ENCODE results near the gene GRK4. TPM values are rescaled to one million over a fixed set of nuclear protein-coding genes. Genes with fewer than 3 reads are reported as not detected.

GRK4 gene
- total RNA-seq, 1 experiment from 2014 or later = 3.7 TPM

DNA sequence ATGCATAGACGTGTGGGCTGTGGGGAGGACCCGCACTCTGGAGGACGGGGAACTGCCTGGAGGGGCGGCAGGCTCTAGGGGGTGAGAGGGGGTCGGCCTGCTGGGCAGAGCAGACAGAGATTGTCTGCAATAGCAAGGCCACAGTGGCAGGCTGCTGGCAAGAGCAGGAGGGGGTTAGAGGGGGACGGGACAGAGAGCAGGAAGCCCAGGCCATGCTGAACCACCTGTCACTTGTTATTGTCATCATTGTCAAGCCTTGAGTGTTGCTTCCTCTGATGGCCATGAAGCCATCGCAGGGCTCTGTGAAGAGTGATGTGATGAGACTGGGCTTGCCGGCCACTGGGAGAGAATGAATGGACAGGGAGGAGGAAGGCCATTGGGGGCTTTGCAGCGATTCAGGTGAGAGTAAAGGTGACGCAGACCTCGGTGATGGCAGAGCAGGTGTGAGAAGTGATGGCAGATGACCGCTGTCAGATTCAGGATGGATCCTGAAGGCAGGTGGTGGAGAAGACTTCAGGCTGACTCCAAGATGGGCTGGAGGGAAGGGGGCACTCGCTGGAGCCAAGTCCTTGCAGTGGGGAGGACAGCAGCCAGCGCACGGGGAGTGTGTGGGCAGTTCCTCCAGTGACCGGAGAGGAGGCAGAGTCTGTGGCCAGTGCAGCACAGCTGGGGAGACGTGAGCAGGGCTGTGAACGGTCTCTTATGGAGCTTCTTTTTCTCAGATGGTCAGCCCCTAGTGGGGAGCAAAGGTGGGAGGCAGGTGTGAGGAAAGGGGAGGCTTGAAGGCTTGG, 67.4 kb downstream of the GRK4 start:
- Histone ChIP-seq H3K36me3 (ENCODE audit: low read depth, low read length) (no peaks in the 10 kb centered on the region), H3K27me3 (ENCODE audit: low read length) (no peaks in the 10 kb centered on the region), H3K9me2 (replicated peaks; ENCODE audit: low read length) (no peaks in the 10 kb centered on the region), H3K4me3 (ENCODE audit: low read length) (no peak overlapping the region), H4K20me1 (ENCODE audit: low read length) (no peaks in the 10 kb centered on the region), H3K9me3 (ENCODE audit: low read length) (no peaks in the 10 kb centered on the region), H2AFZ (ENCODE audit: low read length) (no peak overlapping the region), H3F3A (ENCODE audit: low read length, unreplicated experiment) (no peaks in the 10 kb centered on the region), H3K27ac (ENCODE audit: low read length) (no peak overlapping the region), H3K4me1 (ENCODE audit: insufficient read depth, low read length) (no peaks in the 10 kb centered on the region), H3K79me2 (ENCODE audit: low read length) (no peaks in the 10 kb centered on the region), H3K9ac (ENCODE audit: low read length) (no peak overlapping the region), H3K4me2 (ENCODE audit: low read length) (no peak overlapping the region)
- intact Hi-C loops (cut with micrococcal nuclease) = no loop called here
- DNase-seq (no peak), ATAC-seq (no peak)
- ChIA-PET POLR2A (ENCODE audit: unreplicated experiment) (no interaction called here), CTCF (interaction anchor here (0.6 kb wide), 1 partner anchor 54 kb away, joined by 3 read pairs; no protein-coding TSS in a partner anchor)
- no peak for TF ChIP-seq EZH2phosphoT487 (IDR thresholded peaks at IDR 0.05; ENCODE audit: borderline replicate concordance, low read length)
- no peak for TF ChIP-seq EZH2 (IDR thresholded peaks at IDR 0.05; ENCODE audit: low read length, unreplicated experiment)
- TF ChIP-seq, protein P1, sequence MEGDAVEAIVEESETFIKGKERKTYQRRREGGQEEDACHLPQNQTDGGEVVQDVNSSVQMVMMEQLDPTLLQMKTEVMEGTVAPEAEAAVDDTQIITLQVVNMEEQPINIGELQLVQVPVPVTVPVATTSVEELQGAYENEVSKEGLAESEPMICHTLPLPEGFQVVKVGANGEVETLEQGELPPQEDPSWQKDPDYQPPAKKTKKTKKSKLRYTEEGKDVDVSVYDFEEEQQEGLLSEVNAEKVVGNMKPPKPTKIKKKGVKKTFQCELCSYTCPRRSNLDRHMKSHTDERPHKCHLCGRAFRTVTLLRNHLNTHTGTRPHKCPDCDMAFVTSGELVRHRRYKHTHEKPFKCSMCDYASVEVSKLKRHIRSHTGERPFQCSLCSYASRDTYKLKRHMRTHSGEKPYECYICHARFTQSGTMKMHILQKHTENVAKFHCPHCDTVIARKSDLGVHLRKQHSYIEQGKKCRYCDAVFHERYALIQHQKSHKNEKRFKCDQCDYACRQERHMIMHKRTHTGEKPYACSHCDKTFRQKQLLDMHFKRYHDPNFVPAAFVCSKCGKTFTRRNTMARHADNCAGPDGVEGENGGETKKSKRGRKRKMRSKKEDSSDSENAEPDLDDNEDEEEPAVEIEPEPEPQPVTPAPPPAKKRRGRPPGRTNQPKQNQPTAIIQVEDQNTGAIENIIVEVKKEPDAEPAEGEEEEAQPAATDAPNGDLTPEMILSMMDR (conservative IDR thresholded peaks at IDR 0.05; ENCODE audit: low read depth, low read length) = no peak
- BruUV-seq (replicated peaks) = no TSS peak

- Histone ChIP-seq H3K27me3 (ENCODE audit: low read length) (no peaks in the 10 kb centered on the region), H3K79me2 (ENCODE audit: low read length) (no peaks in the 10 kb centered on the region), H3K27ac (ENCODE audit: low read length) (no peak overlapping the region), H3K9me3 (ENCODE audit: low read length) (no peaks in the 10 kb centered on the region), H4K20me1 (ENCODE audit: low read length) (no peaks in the 10 kb centered on the region), H3K36me3 (ENCODE audit: low read depth, low read length) (no peaks in the 10 kb centered on the region), H2AFZ (ENCODE audit: low read length) (no peak overlapping the region), H3K4me3 (ENCODE audit: low read length) (no peak overlapping the region), H3K4me1 (ENCODE audit: insufficient read depth, low read length) (no peaks in the 10 kb centered on the region), H3K9ac (ENCODE audit: low read length) (no peak overlapping the region), H3K9me2 (replicated peaks; ENCODE audit: low read length) (no peaks in the 10 kb centered on the region), H3F3A (ENCODE audit: low read length, unreplicated experiment) (no peaks in the 10 kb centered on the region), H3K4me2 (ENCODE audit: low read length) (no peak overlapping the region)
- POLR2A ChIA-PET (ENCODE audit: unreplicated experiment) = no interaction called here
- TF ChIP-seq, protein P1 (conservative IDR thresholded peaks at IDR 0.05; ENCODE audit: low read depth, low read length) = no peak
- TF ChIP-seq EZH2 (IDR thresholded peaks at IDR 0.05; ENCODE audit: low read length, unreplicated experiment) (no peak), EZH2phosphoT487 (IDR thresholded peaks at IDR 0.05; ENCODE audit: borderline replicate concordance, low read length) (no peak)
- ATAC-seq = peak; percentile 62
- DNase-seq = peak; percentile 36
- no TSS peak for BruUV-seq (replicated peaks)
- intact Hi-C loops (cut with micrococcal nuclease) = no loop called here
- CTCF ChIA-PET = interaction anchor here (0.6 kb wide), 1 partner anchor 55 kb away, joined by 3 read pairs; no protein-coding TSS in a partner anchor
These were observed 68.1 kb downstream of the GRK4 start for GRCh38 chr4:3031357-3032082.

GRCh38 chr4:3034231-3034630, 70.9 kb downstream of the GRK4 start:
- TF ChIP-seq, protein P1 (conservative IDR thresholded peaks at IDR 0.05; ENCODE audit: low read depth, low read length) = no peak
- TF ChIP-seq EZH2 (IDR thresholded peaks at IDR 0.05; ENCODE audit: low read length, unreplicated experiment) (no peak), EZH2phosphoT487 (IDR thresholded peaks at IDR 0.05; ENCODE audit: borderline replicate concordance, low read length) (no peak)
- Histone ChIP-seq H3K9ac (ENCODE audit: low read length) (no peak overlapping the region), H3K4me2 (ENCODE audit: low read length) (no peak overlapping the region), H4K20me1 (ENCODE audit: low read length) (no peaks in the 10 kb centered on the region), H3K27ac (ENCODE audit: low read length) (no peak overlapping the region), H3K27me3 (ENCODE audit: low read length) (no peaks in the 10 kb centered on the region), H3K4me1 (ENCODE audit: insufficient read depth, low read length) (no peaks in the 10 kb centered on the region), H3K79me2 (ENCODE audit: low read length) (no peaks in the 10 kb centered on the region), H3K9me3 (ENCODE audit: low read length) (no peaks in the 10 kb centered on the region), H3K9me2 (replicated peaks; ENCODE audit: low read length) (no peaks in the 10 kb centered on the region), H3F3A (ENCODE audit: low read length, unreplicated experiment) (no peaks in the 10 kb centered on the region), H3K36me3 (ENCODE audit: low read depth, low read length) (no peaks in the 10 kb centered on the region), H3K4me3 (ENCODE audit: low read length) (no peak overlapping the region), H2AFZ (ENCODE audit: low read length) (no peak overlapping the region)
- CTCF ChIA-PET = no interaction called here
- no TSS peak for BruUV-seq (replicated peaks)
- ATAC-seq = no peak
- POLR2A ChIA-PET (ENCODE audit: unreplicated experiment) = no interaction called here
- DNase-seq = no peak
- intact Hi-C loops (cut with micrococcal nuclease) = no loop called here

All from PC-3 (cell line).